HG02840 (cell line): ENCODE data around the gene BDKRB1.
"Not testable (repeated sequence)": the region's sequence is repeated elsewhere in the genome, so short reads cannot be mapped to it uniquely, and the experiment has no call there.

Source experiments
- ATAC-seq: cut with Tn5 transposase; IDR thresholded peaks from one replicate; pipeline ENCODE4 v1.9.1; 2021; ENCODE audit warnings: mild to moderate bottlenecking, moderate library complexity, moderate number of reproducible peaks; ENCODE audit not compliant: unreplicated experiment, low FRiP score

BDKRB1 gene

GRCh38 chr14:96232506-96232905, 23.5 kb upstream of the BDKRB1 start:
- ATAC-seq: no peak

DNA sequence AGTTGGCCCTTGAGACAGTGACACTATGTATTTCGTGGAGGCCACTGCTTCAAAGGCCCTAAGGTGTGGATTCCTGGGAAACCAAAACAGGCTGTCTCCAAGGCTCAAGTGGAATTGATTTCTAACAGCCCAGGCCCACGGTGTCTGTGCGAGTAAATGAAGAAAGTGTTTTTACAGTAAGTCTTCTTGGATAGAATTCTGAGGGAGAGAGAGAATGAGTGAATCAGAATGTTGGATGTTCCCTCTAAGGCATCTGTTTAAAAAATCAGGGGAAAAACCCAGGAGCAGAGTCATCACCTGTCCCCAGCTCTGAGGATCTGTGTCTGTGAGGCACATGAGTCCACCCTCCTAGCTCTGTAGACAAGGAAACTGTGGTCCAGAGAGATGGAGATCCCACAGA, 22.3 kb upstream of the BDKRB1 start:
- ATAC-seq: no peak

DNA sequence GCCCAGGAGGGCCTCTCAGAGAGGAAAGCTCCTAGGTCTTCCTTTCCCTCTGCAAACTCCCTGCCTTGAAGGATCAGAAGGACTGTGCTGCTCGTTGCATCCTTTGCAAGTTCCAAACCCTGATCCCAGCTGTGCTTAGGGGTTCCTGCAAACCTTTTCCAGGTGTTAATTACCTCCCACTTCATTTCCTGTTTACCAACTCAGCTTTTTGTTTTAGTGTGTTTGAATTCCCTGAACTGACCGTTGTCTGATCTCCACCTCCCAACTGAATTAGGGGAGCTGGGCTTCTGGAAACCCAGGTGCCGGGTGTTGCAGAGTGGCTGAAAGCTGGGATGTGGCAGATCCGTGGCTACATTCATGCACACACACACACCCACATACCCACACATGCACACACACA, 20.6 kb upstream of the BDKRB1 start:
- no peak for ATAC-seq

- ATAC-seq: no peak
These were observed 18.4 kb upstream of the BDKRB1 start for GRCh38 chr14:96237641-96238040.

GRCh38 chr14:96238676-96239265, 17.2 kb upstream of the BDKRB1 start:
- no peak for ATAC-seq

DNA sequence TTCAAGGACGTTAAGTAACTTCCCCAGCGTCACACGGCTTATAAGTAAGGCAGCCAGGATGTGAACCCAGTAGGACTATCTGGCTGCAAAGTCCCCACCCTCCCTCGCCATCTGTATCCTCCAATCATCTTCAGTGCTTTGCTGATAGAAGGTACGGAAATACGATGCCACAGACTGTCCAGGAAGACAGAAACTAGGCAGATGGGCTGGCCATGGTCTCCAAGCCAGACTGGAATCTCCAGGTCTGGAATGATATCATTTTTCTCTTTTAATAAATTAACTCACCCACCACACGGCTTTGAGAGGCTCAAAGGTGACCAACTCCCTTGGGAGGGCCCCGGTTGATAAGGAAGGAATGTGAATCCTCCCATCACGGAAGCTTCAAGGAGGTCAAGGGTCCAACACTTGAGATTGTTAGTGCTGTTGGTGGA, 16.3 kb upstream of the BDKRB1 start:
- no peak for ATAC-seq

DNA sequence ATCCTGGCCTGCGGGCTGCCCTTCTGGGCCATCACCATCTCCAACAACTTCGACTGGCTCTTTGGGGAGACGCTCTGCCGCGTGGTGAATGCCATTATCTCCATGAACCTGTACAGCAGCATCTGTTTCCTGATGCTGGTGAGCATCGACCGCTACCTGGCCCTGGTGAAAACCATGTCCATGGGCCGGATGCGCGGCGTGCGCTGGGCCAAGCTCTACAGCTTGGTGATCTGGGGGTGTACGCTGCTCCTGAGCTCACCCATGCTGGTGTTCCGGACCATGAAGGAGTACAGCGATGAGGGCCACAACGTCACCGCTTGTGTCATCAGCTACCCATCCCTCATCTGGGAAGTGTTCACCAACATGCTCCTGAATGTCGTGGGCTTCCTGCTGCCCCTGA, 15.4 kb upstream of the BDKRB1 start:
- ATAC-seq: no peak

DNA sequence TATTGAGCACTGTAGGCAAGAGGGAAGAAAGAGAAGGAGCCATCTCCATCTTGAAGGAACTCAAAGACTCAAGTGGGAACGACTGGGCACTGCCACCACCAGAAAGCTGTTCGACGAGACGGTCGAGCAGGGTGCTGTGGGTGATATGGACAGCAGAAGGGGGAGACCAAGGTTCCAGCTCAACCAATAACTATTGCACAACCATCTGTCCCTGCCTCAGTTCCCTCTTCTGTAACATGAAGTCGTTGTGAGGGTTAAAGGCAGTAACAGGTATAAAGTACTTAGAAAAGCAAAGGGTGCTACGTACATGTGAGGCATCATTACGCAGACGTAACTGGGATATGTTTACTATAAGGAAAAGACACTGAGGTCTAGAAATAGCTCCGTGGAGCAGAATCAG, 13.9 kb upstream of the BDKRB1 start:
- no peak for ATAC-seq

DNA sequence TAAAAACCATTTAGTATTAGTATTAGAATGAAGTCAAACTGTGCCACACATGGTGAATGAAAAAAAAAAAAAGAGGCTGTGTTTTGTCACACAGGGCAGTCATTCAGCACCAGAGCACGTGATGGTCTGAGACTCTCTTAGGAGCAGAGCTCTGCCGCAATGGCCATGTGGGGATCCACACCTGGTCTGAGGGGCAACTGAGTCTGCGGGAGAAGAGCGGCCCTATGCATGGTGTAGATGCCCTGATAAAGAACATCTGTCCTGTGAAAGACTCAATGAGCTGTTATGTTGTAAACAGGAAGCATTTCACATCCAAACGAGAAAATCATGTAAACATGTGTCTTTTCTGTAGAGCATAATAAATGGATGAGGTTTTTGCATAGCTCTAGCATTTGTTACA, 12.2 kb upstream of the BDKRB1 start:
- ATAC-seq: no peak

- ATAC-seq: not testable (repeated sequence)
These were observed 10.9 kb upstream of the BDKRB1 start for GRCh38 chr14:96245074-96245473.

DNA sequence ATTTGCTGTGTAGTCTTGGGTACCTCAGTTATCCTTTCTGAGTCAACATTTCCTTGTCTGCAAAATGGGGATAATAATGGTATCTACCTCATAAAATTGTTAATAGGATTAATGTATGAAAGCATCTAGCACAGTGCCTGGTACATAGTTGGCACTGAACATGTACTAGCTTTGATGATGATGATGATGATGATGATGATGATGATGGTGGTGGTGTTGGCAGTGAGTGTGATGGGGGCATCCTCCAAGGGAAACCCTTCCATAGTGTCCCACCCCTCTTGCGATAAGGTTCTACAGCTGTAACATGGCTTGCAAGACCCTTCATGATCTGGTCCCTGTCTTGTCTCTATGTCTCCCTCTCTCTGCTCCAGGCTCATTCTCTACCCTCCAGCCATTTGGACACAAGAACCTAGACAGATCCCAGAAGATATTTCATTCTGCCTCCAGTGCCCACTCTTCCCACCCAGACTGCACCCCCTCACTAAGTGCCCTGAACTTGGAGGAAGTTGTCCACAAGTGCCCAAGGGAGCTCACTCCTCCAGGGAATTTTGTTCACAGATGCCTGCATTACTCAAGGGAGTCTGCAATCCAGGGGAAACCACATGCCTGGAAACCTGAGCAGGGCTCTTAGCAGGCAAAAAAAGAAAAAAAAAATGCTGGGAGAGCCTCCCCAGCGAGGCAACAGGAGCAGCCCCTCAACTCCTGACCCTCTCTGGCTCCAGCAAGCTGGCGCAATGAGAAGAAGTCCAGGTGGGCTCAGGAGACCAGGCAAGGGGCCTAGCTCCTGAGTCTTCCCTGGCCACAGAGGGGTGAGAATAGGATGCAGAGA, 10.1 kb upstream of the BDKRB1 start:
- no peak for ATAC-seq

- no peak for ATAC-seq
These were observed 9.5 kb upstream of the BDKRB1 start for GRCh38 chr14:96246539-96246847.

GRCh38 chr14:96247031-96247430, 9.0 kb upstream of the BDKRB1 start:
- ATAC-seq: no peak

DNA sequence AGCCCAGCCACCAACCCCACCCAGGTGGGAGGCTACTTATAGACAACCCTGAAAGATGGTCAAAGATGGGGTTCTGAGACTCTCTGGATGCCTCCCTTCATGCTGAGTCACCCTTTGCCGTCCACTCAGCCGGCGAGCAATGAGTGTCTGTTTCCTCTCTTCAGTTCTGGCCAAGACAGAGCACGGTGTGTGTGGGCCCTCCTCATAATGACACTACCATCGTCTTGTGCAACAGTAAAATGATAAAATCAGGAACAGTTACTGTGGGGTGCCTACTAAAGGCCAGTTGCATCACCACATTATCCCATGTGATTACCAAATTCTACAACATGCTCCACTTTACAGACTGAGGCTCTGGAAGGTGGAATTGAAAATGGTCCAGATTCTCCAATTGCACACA, 7.0 kb upstream of the BDKRB1 start:
- ATAC-seq: no peak

DNA sequence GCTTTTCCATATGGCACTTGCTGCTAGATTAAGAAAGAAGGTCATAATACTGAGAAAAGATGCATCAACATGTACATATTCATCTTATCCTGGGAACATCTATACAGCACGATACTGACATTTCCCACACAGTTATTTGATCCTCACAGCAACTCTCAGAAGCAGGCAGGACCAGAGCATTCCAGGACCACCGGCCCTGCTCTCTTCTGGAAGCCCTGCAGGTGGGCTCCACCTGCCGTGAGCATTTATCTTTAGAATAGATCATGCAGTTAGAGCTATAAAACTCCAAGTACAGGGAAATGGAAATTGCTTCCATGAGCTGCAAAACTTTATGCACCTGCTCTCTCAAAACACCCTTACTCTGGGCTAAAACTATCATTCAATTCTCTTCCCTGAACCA, 5.5 kb upstream of the BDKRB1 start:
- no peak for ATAC-seq

DNA sequence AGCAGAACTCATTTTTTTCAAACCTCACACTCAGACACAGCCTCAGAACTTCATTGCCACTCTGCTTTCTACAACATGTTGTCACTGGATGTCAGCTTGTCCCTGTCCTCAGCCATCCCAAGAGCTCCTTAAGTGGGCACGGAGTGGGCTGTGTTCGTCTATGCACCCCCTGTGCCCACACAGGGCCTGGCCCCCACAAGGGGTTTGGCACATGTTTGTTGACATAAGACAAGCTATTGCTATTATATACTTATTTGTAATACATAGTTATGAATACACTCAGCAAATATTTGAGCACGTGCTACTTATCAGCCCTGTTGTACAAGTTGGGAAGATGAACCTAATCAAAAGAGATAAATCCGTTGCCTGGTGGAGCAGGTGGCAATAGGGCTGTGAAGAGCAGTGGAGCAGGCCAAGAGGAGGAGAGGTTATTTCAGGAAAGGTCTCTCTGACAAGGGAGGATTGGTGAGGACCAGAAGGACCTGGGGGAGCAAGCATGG, 4.3 kb upstream of the BDKRB1 start:
- no peak for ATAC-seq

- ATAC-seq: no peak
These were observed 3.5 kb upstream of the BDKRB1 start for GRCh38 chr14:96252323-96252998.

DNA sequence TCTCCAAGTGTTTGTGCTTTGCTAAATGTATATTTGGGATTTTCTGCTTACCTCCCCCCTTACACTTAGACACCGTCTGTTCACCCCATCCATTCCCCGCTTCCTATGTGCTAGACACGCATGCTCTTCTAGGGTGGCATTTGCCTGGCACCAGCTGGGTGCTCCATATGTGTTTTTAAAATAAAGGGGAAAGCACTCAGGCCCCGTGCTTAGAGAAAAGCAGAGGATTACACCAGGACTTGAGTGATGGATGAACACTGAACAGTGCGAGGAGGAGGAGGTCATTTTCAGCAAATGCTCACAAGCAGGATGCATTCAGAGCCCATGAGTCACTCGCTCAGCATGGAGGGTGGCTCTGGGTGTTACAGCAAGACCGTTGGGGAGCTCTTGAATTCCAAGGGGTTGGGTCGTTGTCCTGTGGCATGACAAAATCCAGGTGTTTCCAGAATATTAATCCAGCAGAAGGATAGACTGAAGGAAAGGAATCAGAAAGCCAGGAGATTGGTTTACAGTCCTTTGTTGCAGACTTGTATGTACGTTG, 2.9 kb upstream of the BDKRB1 start:
- ATAC-seq: no peak

GRCh38 chr14:96254687-96255086, 1.3 kb upstream of the BDKRB1 start:
- no peak for ATAC-seq

DNA sequence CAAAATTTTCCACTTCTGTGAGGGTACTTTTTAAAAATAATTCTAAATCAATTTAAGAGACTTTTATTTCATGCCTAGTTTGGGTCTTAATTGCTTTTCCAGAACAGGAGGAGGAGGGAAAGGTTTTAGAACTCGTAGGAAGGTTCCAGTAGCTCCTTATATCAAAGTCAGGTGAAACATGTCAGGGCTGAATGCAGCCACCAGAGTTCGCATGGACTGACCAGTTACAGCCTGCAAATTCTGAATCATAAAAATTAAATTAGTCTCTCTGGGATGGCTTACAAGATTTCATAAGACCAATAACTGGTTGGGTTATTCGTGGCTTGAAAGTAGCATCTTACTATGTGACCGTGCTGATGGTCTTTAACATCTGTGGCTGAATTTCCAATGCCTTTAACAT, 397 bp downstream of the BDKRB1 start:
- ATAC-seq: no peak

- ATAC-seq: no peak
These were observed 1.0 kb downstream of the BDKRB1 start for GRCh38 chr14:96257056-96257455.
